AG08395 (cell line): ENCODE measurements around the gene TBC1D2B.

Experiments used
- DNase-seq: peaks from one replicate; pipeline ENCODE4 v3.0.0; 2012; ENCODE audit warnings: mixed read lengths, low spot score

TBC1D2B gene

DNA sequence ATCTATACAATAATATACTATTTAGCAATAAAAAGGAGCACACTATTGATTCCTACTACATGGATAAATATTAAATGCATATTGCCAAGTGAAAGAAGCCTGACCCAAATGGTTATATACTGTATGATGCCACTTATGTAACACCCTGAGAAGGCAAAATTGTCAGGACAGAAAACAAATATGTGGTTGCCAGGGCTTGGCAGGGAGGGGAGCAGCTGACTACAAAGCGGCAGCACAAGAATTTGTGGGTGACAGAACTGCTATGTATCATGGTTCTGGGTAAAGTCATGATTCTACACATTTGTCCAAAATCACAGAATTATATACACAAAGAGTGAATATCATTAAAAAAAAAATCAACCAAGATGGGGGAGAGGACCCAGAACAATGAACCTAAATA, 22.5 kb downstream of the TBC1D2B start:
- no peak for DNase-seq

DNA sequence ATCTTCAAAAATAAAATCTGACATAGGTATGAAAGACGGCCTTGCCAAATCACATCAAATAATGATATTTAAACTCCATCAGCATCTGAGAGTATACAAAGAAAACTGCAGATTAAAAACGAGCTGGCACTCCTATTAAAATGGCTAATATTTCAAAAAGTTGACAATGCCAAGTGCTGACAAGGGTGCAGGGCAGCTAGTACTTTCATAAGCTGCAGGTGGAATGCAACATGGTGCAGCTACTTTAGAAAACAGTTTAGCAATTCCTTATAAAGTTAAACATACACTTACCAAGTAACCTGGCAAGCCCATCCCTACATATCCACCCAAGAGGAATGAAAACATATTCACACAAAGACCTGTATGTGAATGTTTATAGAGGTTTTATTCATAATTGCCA, 23.0 kb downstream of the TBC1D2B start:
- no peak for DNase-seq

DNA sequence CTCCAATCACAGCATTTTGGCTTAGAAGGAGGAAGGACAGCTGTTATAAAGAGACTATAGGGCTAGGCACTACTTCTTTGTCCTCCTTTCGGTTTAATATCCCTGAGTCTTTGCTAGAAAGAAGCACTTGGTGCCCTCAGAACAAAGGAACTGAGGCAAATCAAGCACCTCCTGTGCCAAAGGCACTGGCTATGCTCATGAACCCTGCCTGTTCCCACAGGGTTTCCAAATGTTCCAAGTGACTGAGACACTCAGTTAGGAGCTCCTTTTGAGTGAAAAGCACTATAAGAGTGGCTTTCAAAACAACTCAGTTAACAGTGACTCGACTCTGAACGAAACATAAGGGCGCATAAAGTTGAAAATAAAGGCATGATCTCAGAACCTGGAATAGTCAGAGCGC, 25.0 kb downstream of the TBC1D2B start:
- DNase-seq, result no peak

DNA sequence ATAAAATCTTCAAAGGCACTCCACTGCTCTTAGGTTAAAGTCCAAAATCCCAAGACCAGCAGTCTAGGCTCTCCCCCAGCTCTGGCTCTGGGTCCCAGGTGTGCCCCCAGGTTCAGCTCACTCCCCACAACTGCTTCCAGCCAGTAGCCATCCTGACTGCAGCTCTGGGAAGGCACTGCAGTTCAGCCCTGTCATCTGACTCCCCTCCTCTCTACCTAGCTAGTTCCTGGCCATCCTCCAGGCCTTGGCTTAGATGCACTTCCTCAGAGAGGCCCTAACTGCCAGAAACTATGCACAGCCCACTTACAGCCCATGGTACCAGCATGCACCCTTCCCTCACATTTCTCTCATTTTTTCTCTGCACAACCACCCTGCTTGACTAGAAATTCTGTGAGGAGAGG, 25.5 kb downstream of the TBC1D2B start:
- no peak for DNase-seq

DNA sequence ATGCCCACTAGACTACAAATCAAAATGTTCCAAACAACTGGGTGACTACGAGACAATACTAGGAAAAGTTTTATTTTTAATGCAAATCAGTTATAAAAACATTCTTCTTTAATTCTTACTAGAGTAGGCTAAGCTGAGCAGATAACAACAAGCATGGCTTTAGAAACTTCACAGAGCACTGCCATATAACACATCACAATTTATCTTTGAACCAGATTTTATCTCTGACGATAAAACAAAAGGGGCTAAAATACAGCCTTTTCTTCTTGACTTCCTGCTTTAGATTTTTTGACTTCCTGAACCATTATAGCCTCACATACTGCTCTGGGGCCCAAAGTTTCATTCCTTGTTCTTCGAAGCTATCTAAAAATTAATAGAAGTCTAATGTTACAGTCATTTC, 25.9 kb downstream of the TBC1D2B start:
- no peak for DNase-seq

DNA sequence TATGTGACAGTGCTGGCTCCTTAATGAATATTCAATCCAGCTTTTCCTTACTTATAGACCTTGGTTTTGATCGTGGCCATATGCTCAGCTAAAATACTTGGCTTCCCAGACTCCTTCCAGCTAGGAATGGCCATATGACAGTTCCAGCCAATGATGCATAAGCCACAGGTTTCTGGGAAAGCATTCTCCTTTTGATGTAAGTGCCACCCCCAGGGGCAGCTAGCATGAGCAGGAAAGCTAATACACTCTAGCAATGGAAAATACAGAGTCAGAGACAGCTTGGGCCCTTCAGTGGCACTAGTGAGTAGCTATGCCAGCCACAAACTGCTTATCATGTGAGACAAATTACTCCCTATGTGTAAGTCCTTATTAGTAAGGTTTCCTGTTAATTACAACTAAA, 26.7 kb downstream of the TBC1D2B start:
- no peak for DNase-seq

DNA sequence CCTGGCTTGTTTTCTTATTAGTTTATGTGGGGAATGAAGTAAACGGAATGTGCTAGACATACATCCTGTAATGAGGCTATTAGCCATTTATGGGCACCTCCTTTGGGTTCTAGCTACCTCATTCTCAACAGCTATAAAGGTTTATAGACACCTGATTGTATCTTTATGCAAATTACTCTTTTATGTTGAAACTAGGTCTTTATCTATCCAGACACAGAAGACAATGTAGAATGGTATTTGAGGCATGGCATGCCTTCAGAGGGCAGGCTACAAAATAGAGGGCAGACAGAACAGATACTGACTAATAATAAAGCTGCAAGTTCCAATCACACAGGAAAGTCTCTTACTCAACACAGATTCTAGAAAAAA, 27.1 kb downstream of the TBC1D2B start:
- no peak for DNase-seq

DNA sequence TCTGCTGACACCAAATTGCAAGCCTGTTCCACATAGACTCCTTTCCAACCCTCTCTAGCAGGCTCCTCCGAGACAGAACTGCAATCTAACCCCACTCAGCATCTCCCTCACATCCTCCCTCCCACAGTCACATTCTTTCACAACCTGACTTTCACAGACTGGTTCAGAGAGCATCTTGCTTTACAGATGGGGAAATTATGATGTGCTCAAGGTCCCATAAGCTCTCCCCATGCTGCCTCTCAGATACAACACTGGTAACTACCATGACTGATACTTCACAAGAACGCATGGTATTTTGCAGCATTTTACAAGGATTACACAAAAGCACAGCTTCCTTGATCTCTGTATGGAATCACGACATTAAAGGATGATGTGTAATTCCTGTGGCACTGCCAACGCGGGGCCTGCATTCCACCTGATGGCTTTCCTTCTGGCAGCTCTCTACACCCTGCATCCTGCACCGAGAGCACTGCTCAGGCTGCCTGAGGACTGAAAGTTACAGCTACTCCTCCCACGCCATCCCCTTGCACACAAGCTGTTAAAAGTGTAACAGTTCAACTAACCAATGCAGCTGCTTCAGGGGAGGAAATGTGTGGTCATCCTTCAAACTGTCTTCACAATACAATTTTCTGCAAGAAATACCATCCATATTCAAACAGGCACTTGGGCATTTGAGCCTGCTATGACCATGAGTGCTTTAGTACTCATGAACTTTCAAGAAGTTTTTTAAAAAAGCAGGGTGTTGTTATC, 27.6 kb downstream of the TBC1D2B start:
- peak; percentile 71 for DNase-seq

DNA sequence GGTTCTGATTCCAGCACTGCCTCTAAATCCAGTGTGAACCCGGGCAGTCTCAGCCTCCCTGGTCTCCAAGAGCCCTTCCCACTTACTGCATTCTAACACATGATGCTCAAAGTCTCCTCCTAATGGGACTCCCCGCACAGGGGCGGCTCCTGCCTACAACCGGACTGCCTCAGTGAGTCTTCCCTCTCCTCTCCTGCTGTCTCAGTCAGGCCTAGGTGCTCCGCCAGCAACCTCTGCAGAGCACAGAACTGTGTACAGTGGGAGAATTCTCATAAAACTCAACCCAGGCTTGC, 28.9 kb downstream of the TBC1D2B start:
- DNase-seq, result no peak

DNA sequence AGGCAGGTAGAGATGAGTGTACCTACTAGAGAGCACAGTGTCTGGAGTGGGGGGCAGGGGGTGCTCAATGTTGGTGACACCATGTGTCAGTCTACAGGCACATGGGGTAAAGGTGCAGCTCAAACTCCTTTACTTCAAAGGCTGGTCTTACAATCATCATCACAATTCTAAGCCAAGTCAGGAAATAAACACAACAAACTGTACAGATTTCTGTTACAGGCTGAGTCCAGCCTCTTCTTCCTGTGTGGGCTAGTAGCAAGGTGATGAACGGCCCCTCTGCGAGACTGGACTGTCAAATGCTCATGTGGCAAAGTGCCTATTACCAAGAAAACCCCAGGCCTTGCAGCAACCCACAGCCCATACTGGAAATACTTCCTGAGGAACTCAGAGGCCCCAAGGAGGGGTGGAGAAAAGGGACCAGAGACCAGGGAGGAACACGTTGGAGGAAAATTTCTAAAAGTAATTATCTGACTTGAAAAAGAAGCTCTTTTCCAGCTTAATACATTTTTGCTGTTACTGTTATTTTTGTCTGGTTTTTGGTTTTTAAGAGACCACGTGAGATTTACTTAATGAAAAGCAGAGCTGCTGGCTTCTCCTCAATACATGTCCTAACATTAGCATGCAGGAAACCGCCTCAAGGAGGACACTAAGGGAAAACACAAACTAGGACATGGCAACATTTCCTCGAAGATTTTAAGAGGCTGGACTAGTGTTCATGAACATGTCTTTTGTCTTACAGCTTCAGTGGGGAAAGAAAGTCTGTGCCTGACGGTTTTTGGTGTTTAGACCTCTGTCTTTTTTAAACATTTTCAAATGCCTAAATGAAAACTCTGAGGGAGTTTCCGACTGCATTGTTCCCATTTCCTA, 29.5 kb downstream of the TBC1D2B start:
- DNase-seq, result peak; percentile 56

DNA sequence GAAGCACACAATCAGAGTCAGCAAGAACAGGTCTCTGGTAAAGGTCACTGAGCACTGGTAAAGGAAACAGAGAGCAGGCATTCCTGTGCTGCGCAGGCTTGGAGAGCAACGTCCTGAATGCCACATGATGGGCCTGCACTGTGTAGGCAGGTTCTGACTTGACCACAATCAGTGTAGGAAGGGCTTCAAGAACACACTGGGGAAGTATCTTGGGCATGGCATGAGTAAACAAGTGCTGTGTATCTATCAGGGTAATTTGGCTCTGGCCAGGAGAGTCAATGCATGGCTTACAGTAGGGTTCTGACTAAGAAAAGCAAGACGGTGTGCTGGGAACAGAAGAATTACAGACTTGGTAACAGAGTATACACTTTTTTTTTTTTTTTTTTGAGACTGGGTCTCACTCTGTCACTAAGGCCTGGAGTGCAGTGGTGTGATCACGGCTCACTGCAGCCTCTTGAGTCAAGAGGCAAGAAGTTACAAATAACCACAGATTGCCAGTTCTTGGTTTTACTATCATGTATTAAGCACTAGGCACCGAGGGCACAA, 30.6 kb downstream of the TBC1D2B start:
- DNase-seq, result no peak

DNA sequence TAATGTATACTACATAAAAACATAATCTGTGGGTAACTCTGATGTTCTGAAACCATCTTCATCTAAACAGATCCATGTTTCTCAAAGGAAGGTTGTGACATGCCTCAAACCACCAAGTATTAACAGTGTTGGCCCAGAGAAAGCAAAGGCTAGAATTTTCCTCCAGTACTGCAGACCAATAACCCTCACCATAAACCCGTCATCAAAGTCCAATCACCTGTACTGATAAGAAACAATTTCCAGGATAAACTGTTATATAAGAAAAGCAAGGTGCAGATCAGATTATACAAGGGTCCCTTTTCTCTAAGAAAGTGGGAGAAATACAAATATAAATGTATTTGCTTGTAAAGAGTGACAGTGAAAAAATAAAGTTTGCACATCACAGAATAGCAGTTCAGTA, 32.3 kb downstream of the TBC1D2B start:
- DNase-seq, result no peak

DNA sequence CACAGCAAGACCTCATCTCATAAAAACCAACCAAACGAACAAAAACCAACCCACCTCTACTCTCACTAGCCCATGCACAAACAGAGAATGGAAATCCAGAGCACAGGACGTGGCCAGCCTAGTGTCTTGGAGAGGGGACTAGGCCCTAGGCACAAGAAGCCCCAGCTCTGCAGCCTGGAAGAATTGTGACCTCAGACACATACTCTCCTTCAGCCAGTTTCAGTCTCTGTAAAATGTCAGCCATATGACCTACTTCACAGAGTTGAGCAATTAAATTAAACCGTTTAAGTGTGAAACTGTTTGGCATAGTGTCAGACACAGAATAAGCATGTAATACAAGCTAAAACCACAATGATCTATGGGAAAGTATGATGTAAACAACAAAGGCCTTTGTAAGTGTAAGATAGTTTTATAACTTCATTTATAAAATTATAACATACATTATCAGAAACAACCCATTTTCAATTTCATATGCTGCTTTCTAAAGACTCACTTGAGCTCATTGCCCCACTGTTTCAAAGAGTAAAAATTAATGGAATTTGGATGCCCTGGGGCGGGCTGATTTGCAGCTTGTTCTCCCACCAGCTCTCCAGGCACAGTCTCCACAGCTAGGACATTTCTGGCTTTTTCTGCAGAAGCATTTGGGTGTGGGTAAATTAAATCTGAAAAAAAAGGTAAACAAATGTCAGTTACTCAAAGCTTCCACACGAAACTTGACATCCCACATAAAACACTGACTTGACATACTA, 32.9 kb downstream of the TBC1D2B start:
- no peak for DNase-seq

DNA sequence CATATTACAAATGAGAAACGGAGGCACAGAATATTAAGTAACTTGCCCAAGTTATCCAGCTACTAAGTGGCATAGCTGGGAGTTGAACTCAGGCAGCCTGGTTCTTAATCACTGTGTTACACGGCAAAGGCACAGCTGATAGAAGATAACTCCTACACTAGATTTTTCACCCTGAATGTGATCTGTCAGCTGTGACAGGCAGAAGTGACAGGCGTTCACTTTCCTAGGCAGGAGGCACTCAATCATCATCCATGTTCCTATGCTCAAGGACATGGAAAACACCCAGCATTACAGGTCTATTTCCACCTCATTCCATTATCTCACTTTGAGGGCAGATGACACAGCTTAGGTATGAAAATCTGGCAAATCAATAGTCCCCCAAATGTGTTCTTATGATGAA, 35.6 kb downstream of the TBC1D2B start:
- no peak for DNase-seq

DNA sequence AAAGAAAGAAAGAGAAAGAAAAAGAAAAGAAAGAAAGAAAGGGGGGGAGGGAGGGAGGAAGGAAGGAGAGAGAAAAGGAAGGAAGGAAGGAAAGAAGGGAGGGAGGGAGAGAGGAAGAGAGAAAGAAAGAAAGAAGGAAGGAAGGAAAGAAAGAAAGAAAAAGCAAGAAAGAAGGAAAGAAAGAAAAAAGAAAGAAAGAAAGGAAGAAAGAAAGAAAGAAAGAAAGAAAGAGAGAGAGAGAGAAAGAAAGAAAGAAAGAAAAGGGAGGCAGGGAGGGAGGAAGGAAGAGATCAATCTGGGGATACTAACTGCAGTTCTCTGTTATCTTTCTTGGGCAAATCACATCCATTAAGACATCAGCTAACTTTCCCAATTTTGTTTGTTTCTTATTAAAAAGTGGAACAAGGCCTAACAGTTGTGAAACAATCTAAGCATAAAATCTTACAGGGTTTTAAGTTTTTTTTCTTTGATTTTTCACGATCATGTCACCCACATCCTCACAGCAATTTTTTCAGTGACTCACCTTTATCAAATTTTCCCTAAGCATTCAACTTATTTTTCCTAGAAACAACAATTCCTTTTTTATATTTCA, 36.8 kb downstream of the TBC1D2B start:
- no peak for DNase-seq

DNA sequence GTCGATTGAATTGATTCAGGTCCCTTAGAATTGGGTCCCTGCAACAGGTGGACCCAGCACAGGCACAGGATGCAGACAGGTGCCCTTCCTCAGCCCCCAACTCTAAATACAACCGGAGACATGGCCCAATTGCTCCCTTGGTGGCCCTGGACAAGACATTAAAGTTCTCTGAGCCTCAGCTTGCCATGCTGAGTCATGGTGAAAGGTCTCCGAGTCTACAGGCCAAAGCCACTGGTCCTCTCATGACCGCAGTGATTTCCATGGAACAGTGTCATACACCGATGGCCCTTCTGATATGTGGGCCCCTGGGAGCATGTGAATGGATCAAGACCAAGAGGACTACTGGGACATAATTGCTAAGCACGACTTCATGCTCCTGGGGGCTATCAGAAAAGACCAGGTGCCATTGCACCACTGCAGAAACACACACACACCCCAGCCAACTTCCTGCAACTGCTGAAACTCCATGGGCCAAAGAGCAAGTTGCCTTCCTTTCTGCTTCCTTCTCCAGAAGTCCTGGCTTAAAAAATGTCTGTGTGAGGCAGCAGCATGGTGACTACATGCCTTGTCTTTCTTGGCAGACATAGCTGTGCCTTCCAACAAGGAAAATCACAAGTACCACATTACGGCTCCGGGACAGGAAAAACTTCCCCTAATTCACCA, 38.8 kb downstream of the TBC1D2B start:
- no peak for DNase-seq

DNA sequence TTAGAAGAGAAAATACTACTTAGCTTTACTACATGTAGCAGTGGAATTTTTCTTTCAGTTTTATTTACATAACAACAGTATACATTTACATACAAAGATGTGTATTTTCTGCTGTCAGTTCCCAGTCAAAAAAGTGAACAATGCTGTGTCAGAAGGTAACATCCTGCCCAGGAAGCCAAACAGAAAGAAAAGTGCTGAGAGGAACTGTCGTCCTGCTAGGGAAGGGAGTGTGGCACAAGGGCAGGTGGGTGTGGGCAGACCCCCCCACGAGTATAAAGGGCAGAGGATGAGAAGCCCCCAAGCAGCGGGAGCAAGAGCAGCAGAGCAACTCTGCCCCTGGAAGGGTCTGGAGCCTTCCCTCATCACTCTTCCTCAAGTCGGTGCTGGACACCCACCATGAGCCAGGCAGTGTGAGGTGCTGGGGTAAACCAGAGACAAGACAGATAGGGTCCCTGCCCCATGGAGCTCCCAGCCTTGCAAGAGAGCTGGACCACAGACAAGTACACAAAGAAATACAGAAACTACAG, 39.7 kb downstream of the TBC1D2B start:
- DNase-seq, result no peak

DNA sequence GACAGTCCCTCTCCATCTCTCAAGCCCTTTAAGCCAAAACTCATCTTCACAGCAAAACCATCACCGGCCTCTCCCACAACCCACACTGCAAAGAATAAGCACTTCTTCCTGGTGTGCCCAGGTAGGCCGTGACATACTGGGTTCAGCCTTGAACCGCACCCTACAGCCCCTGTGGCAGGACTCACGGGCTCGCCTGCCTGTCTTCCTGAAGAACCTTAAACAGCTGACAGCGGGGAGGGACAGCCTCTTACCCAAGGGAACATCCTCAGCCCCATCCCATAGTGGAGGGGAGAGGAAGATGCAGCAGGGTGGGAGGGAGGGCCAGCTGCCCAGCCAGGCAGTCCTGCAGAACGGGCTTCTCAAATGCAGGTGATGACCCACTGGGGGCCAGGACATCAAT, 40.2 kb downstream of the TBC1D2B start:
- no peak for DNase-seq

DNA sequence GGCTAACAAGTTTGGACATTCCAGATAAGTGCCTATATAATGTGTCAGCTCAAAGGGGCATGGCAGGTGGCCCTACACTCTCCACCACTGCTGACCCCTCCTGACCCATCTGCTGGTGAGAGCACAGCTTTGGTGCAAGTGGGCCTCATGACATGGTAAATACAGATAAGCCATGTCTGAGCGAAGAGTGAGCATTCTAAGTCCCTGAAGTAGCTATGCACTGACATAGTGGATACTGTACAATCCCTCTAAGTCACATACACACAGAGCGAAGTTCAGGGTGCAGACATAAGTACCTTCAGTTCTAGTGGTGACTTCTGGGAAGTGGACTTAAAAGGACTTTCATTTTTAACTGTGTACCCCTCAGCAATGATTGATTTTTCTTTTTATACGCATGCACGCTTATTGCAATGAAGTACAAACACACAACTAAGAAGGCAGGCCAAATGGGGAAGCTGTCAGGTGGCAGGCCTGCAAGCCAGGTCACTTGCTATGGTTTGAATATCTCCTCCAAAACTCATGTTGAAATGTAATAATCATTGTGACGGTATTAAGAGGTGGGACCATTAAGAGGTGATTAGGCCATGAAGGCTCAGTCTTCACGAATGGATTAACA, 41.5 kb downstream of the TBC1D2B start:
- DNase-seq, result no peak

DNA sequence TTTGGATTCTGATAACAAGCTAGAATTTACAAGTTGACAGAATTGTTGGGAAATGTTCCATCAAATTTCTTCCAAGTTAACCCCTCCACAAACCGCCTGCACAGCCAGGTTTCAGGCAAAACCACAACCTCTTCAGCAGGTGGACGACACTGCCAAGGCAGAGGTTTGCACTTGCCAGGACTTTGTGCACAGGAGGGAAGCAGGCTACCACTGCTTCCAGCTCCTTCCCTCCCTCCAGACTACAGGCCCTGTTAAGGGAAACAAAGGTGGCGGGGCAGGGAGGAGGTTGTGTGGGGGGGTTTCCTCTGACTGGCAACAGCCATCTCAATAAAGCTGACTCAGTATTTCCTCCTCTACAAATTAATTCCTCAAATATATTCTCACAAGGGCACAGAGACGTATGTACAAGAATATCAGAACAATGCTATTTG, 42.2 kb downstream of the TBC1D2B start:
- DNase-seq, result no peak
